Measurements from ENCODE around the gene TPCN2. TPM values are rescaled to one million over a fixed set of nuclear protein-coding genes. Genes with fewer than 3 reads are reported as not detected.

Gene TPCN2
- total RNA-seq, 1 donor from 2014 or later = 31.4 TPM

- Mint-ChIP-seq H3K27ac (ENCODE audit: unreplicated experiment) (no peak overlapping the region), H3K36me3 (ENCODE audit: low read depth, unreplicated experiment) (peaks cover 16% of the 10 kb centered on the region), H3K4me1 (ENCODE audit: unreplicated experiment) (no peaks in the 10 kb centered on the region), H3K9me3 (ENCODE audit: unreplicated experiment) (no peaks in the 10 kb centered on the region), H3K4me3 (ENCODE audit: unreplicated experiment) (no peak overlapping the region), H3K27me3 (ENCODE audit: unreplicated experiment) (peaks cover 12% of the 10 kb centered on the region)
- DNase-seq (ENCODE audit: low spot score) = no peak
- TF ChIP-seq CTCF (IDR thresholded peaks at IDR 0.05; ENCODE audit: unreplicated experiment) = no peak
Measured at GRCh38 chr11:69060806-69061712, 12.3 kb downstream of the TPCN2 start.

- Mint-ChIP-seq H3K4me1 (ENCODE audit: unreplicated experiment) (no peaks in the 10 kb centered on the region), H3K4me3 (ENCODE audit: unreplicated experiment) (peak overlapping the region; percentile 15), H3K27ac (ENCODE audit: unreplicated experiment) (no peak overlapping the region), H3K27me3 (ENCODE audit: unreplicated experiment) (peaks cover 12% of the 10 kb centered on the region), H3K36me3 (ENCODE audit: low read depth, unreplicated experiment) (peaks cover 16% of the 10 kb centered on the region), H3K9me3 (ENCODE audit: unreplicated experiment) (no peaks in the 10 kb centered on the region)
- TF ChIP-seq CTCF (IDR thresholded peaks at IDR 0.05; ENCODE audit: unreplicated experiment) = no peak
- no peak for DNase-seq (ENCODE audit: low spot score)
Measured at GRCh38 chr11:69061713-69062053, 13.0 kb downstream of the TPCN2 start.

GRCh38 chr11:69062169-69062855, 13.6 kb downstream of the TPCN2 start:
- Mint-ChIP-seq H3K27ac (ENCODE audit: unreplicated experiment) (no peak overlapping the region), H3K4me1 (ENCODE audit: unreplicated experiment) (no peaks in the 10 kb centered on the region), H3K27me3 (ENCODE audit: unreplicated experiment) (peaks cover 12% of the 10 kb centered on the region), H3K4me3 (ENCODE audit: unreplicated experiment) (no peak overlapping the region), H3K9me3 (ENCODE audit: unreplicated experiment) (no peaks in the 10 kb centered on the region), H3K36me3 (ENCODE audit: low read depth, unreplicated experiment) (peaks cover 16% of the 10 kb centered on the region)
- no peak for DNase-seq (ENCODE audit: low spot score)
- TF ChIP-seq CTCF (IDR thresholded peaks at IDR 0.05; ENCODE audit: unreplicated experiment) = no peak

GRCh38 chr11:69062873-69063651, 14.3 kb downstream of the TPCN2 start:
- H3K4me3 Mint-ChIP-seq (ENCODE audit: unreplicated experiment) = no peak overlapping the region
- TF ChIP-seq CTCF (IDR thresholded peaks at IDR 0.05; ENCODE audit: unreplicated experiment) = no peak

More at GRCh38 chr11:69062873-69063651, 14.3 kb downstream of the TPCN2 start:
- H3K9me3 Mint-ChIP-seq (ENCODE audit: unreplicated experiment) = no peaks in the 10 kb centered on the region
- H3K27me3 Mint-ChIP-seq (ENCODE audit: unreplicated experiment) = peaks cover 10% of the 10 kb centered on the region
- no peaks in the 10 kb centered on the region for H3K4me1 Mint-ChIP-seq (ENCODE audit: unreplicated experiment)
- peaks cover 21% of the 10 kb centered on the region for H3K36me3 Mint-ChIP-seq (ENCODE audit: low read depth, unreplicated experiment)
- no peak overlapping the region for H3K27ac Mint-ChIP-seq (ENCODE audit: unreplicated experiment)
- DNase-seq (ENCODE audit: low spot score) = no peak
